DMS114 treated with DMSO at 0.1 percent for 48 hours (cell line): ENCODE measurements around the gene NOC4L.
"Not testable (repeated sequence)": the region's sequence is repeated elsewhere in the genome, so short reads cannot be mapped to it uniquely, and the experiment has no call there.

ENCODE experiments used
- DNase-seq: peaks from one replicate; lab custom pipeline; 2025; ENCODE audit not compliant: unreplicated experiment; lab: John Stamatoyannopoulos, UW

The NOC4L gene

DNA sequence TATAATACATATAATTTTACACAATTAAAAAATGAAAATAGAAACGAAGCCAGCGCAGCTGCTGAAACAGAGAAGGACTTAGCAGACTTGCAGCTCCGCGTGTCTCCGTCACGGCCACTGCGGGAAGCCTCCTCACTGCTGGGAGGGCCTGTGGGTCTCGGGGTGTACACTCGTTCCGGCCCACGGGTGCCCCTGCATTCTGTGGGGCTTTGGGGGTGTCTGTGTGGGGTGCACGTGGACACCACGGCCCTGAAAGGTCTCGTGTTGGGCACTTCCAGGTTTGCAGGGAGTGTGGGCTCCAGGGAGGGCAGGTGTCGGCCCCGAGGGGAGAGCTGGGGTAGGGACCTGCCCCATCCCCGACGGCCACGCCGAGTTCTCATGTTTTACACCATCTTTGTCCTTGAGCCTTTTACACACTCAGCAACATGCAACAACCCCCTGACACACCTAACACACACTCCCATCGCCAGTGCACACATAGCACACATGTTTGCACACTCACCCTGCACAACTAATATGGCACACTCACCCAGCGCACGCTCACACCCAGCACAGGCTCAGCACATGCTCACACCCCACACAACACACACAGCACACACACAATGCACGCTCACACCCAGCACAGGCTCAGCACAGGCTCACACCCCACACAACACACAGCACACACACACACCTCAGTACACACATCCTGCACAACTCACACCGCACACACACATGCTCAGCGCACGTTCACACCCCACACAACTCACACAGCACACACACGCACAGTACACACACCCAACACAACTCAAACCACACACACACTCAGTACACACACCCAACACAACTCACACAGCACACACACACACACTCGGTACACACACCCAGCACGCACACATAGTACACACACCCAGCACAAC is 36.6 kb downstream of the NOC4L start:
- no peak for DNase-seq

- DNase-seq: no peak
Measured at GRCh38 chr12:132181570-132182200, 37.4 kb downstream of the NOC4L start.

GRCh38 chr12:132182206-132182710 is 38.0 kb downstream of the NOC4L start:
- DNase-seq: no peak

DNA sequence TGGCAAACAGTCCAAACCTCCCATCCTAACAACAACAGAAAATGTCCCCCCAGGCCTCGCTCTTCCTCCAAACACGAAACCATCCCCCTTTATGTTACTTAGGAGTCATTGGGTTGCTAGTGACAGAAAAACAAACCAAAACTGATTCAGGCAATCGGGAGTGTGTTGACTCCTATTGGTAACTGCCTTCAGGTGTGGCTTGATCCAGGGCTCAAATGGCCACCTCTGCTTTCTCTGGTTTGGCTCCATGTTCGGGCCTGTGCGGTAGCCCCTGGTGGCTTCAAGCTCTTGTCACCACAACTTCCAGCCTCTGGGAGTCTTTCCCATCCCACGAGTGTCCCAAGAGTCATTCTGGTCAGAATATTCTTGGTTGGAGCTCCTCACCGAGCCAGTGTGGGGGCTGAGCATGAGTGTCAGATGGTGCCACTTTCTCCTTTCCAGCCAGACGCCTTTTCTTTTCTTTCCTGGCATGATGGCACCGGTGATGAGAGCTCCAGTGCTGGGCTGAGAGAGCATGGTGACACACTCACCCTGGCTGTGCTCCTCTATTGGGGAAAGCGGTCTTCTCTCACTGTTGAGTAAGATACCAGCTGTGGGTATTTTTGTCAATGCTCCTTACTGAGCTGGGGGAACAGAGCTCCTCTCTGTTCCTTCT is 38.6 kb downstream of the NOC4L start:
- no peak for DNase-seq

DNA sequence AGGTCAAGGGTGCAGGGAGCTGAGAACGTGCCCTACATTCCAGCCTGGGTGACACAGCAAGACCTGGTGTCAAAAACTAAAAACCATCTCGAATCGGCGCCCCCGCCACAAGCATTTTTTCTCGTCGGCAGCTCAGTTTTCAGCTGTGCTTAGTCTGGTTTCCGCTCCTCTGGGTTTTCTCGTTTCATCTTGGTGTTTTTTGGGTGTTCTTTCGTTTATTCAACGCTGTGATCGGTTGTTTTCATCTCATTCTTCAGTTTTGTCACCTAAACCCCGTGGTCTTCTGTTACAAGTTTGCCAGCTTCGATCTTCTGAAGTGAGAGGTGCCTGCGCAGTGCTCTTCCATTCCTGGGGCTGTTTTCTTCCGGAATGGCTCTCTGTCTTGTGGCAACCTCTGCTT is 41.4 kb downstream of the NOC4L start:
- no peak for DNase-seq

DNA sequence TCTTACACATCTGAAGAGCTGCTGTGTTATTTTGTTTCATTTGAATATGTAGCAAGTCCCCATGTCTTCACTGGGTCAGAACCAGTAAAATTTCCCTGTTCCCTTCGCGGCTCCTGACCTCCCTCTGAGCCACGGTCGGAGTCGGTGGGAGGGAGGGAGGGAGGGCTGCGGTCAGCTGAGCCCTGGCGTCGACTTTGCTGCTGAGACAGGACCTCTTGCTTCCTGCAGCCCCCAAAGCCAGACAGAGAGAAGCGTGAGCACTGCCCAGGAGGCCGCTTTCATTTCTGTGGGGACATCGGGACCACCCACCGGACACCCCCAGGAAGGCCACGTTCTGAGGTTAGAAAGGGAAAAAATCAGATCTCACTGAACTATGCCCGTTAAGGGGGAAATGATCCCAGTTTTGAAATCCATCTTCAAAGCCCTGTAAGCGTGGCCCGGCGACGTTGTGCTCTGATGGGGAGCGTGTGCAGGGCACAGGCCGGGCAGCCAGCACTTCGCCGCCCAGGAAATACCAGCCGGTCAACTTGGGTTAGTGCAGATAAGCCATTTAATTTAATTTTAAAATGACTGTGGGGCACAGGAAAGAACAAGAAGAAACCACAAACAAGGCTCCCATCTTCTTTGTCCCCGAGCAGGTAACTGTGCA is 42.1 kb downstream of the NOC4L start:
- DNase-seq: no peak

DNA sequence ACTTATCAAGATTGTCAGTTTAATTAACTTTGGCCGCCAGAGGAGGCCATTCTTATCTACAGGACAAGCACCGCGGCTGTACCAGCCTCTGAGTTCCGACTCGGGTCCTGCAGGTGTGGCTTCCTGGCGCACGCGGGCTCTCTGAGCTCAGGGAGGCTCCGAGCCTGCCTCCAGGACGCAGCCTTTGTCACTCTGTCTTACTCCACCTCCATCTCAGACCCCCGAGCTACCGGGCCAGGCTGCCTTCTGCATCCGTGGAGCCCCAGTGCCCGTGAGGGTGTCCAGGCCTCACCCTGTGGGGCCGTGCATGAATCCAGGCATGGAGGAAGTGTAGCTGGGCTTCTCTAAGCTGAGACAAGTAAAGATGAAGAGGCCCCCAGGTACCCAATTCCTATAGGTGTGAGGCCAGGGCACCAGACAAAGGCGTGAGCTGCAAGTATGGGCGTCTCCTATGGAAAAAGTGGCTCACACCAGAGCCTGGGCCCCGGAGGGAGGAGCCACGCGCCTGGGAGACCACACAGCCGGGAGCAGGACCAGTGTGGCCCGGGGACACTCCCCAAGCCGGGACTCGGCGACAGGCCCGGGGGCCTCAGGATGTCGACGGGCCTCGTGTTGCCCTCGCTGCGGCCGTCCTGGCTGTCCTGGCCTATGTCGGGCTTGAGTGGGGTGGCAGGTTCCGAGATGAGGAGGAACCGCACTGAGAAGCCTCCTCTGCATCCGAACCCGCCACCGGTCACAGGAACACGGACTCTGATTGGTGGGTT is 42.8 kb downstream of the NOC4L start:
- DNase-seq: no peak

DNA sequence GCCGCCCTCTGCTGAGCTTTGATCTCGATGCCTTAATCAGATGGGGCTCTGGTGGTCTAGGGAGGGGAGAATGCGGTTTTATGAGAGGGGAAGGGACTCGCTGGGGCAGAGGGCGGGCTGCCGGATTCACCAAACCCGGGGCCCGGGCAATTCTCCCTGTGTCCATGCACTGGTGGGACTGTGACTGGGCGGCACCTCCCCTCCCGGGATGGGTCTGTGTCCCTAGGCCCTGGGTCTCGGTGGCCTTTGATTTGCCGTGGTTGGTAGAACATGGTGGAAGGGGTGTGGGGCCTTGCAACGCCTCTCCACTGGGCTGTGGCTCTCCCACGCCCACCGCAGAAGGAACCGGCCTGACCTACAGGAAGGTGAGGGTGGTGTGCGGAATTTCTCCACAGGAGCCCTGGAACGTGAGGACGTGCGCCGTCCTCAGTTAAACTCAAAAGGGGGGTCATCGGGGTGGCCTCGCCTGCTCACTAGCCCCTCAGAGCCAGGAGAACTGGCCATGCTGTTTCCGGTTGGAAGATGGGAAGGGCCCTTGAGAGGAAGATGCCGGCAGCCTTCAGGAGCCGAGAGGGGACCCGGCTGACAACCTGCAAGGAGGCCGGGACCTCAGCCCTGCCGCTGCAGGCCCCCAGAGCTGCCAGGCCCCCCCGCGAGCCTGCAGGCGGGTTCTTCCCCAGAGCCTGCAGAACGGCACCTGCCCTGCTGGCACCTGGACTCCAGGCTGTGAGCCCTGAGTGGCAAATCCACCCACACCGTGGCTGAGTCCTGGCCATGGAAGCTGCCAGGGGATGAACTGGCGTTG is 43.6 kb downstream of the NOC4L start:
- no peak for DNase-seq

DNA sequence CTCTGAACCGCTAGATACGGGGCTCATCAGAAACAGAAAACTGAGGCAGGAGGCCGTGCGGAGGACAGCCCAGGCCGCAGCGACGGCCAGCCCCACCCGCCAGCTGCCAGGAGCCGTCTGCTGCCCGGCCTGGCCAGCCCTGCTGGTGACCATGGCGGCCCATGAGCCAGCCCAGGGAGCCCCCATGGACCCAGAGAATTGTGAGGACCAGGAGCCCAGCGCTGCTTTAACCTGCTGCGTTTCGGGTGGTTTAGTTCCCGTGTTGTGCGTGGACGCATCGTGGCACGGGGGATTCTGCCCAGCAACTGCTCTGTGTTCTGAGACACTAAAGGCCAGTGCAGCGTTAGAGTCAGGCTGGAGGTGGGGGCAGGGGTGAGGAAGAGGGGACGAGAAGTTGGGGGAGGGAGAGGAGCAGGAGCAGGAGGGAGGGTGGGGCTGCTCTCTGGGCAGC is 44.2 kb downstream of the NOC4L start:
- DNase-seq: no peak

DNA sequence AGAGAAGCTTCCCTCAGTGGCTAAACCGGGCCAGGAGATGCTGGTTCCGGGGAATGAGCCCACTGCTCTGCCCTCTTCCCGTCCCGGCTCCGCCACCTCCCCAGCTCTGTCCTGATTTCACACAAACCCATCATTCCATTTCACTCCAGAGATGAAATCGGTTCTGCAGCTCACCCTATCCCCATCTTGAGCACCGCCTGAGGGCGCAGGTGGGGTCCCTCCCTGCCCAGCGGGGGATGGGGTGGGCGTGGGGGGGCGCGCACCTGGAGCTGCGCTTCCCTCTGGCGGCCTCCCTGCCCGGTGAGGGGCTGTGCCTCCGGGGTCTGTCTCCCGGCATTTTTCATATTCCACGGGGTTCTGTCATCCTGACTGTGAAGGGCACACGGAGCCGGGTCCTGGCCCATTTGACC is 44.7 kb downstream of the NOC4L start:
- no peak for DNase-seq

- DNase-seq: peak; percentile 72
Measured at GRCh38 chr12:132189378-132190011, 45.2 kb downstream of the NOC4L start.

GRCh38 chr12:132190012-132190755 is 45.9 kb downstream of the NOC4L start:
- DNase-seq: no peak

- DNase-seq: no peak
Measured at GRCh38 chr12:132190834-132191500, 46.7 kb downstream of the NOC4L start.

DNA sequence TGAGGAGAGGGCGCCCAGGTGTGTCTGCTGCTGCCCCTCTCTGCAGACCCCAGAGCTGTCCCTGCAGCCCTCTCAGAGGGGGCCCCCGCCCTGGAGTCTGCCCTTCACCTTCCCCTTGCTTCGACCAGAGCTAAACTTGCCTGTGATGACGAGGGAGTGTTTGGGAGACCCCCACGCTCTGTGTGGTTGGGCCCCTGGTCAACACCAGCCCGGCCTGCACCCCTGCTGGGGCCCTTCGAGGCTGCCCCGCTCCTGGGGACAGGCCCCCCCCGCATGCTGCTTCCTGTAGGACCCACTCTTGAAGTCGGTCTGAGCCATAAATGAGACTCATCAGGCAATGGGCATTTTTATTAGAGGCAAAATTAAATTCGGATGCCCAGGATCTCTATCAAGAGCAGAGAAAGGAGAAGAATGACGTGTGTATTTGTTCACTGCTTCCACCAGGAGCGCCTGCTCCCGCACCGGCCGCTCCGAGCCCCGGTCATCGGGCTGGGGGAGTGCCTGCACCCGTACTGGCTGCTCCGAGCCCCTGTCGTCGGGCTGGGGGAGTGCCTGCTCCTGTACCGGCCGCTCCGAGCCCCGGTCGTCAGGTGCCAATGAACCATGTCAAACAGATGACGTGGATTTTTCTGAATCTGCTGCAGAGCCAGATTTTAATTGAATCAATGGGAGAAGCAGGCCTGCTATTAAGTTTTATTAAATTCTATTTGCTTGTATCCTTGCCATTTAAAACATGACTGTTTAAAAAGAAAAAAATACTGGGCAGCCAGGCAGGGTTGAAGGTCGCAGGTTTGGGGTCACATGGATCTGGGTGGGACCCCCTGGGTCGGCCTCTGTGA is 47.7 kb downstream of the NOC4L start:
- no peak for DNase-seq

DNA sequence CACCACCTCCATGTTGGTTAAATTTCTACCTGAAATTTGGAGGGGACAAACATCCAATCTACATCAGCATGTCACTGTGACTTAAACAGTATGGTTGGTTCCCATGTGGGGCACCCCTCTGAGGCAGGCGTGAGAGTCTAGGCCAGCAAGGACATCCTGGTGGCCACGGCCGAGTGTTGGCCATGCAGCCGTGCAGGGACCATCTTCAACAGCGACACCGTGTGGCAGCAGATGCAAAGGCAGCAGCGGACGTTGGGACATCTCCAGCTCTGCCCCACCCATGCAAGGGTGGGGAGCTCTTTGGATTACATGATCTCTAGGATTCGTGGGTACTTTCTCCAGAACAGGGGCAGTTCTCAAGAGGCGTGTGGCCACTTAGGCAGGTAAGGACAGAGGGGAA is 49.8 kb downstream of the NOC4L start:
- no peak for DNase-seq

DNA sequence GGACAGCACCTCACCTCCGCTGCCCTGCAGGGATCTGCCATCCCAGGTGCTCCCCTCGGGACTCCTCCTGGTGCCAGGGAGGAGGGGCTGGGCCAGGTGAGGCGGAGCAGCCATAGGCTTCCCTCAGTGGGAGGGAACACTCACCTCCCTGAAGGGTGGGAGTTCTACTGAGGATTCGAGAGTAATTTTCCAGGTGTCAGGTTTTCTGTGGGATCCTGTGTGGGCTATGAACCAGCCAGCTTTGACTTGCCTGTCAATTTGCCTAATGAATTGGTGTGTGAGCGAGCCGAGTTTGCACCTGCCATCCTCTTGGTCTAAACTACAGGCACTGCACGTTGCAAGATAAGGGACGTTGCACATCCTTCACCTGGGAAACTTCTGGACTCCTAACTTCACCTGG is 50.3 kb downstream of the NOC4L start:
- no peak for DNase-seq

DNA sequence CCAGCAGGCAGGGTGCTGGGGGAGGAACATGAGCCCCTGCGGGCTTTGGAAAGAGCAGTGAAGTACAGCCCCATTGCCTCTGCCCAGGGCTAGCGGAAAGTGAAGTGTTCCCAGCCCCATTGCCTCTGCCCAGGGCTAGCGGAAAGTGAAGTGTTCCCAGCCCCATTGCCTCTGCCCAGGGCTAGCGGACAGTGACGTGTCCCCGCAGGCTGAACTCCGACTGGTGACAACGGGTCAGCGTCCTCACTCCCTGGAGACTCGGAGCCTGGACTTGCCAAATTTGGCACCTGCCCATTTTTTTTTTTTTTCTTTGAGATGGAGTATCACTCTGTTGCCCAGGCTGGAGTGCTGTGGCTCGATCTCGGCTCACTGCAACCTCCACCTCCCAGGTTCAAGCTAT is 51.0 kb downstream of the NOC4L start:
- DNase-seq: not testable (repeated sequence)
